GM23338 (cell line): ENCODE results near the gene NGDN.

Experiments used
- CTCF ChIP-seq, 2 experiments: fragments of 200-600 bp in 1 of 2; sonication (generic) in 1 of 2; conservative IDR thresholded peaks; 2 replicates each; pipeline versions ENCODE4 v1.5.1 to v1.6.1; 2016 to 2017; ENCODE audit warnings: antibody characterized with exemption in 2 of 2, low read depth in 2 of 2, mild to moderate bottlenecking in 2 of 2, moderate library complexity in 1 of 2
- EZH2 ChIP-seq: fragments of 200-600 bp; sonication (generic); IDR thresholded peaks from one replicate; pipeline ENCODE4 v1.8.0; 2017; ENCODE audit warnings: antibody characterized with exemption, mild to moderate bottlenecking, low read depth; ENCODE audit not compliant: unreplicated experiment
- EZH2phosphoT487 ChIP-seq: fragments of 200-600 bp; sonication (generic); IDR thresholded peaks from one replicate; pipeline ENCODE4 v1.8.1; 2018; ENCODE audit warnings: antibody characterized with exemption; ENCODE audit not compliant: unreplicated experiment
- NANOG ChIP-seq: IDR thresholded peaks from 2 replicates; pipeline ENCODE4 v1.6.1; 2016; ENCODE audit warnings: antibody characterized with exemption, borderline replicate concordance
- POLR2AphosphoS5 ChIP-seq: IDR thresholded peaks from 2 replicates; pipeline ENCODE4 v1.6.1; 2016; ENCODE audit warnings: antibody characterized with exemption, low read depth
- STAT1 ChIP-seq: IDR thresholded peaks from one replicate; pipeline ENCODE4 v1.6.1; 2016; ENCODE audit warnings: antibody characterized with exemption; ENCODE audit not compliant: unreplicated experiment

- no peak for TF ChIP-seq CTCF (conservative IDR thresholded peaks at IDR 0.05; ENCODE audit: low read depth in 2 of 2)
- TF ChIP-seq POLR2AphosphoS5 = no peak
- TF ChIP-seq EZH2 = no peak
- no peak for TF ChIP-seq NANOG
- TF ChIP-seq EZH2phosphoT487 = no peak
- no peak for TF ChIP-seq STAT1
Observed at GRCh38 chr14:23522643-23523198, 53.2 kb downstream of the NGDN start.
